MM.1S (cell line): Measurements from ENCODE around the gene PHACTR1.

Experiments
- CTCF ChIP-seq: fragments of 300-600 bp; sonication (generic); IDR thresholded peaks from 2 replicates; pipeline ENCODE4 v1.5.1; 2016; ENCODE audit warnings: antibody characterized with exemption, low read length, mixed read lengths
- EZH2phosphoT487 ChIP-seq: fragments of 300-600 bp; sonication (generic); IDR thresholded peaks from 2 replicates; pipeline ENCODE4 v1.6.1; 2018; ENCODE audit warnings: antibody characterized with exemption, low read length

GRCh38 chr6:12675931-12676330, 40.6 kb upstream of the PHACTR1 start:
- no peak for TF ChIP-seq CTCF
- no peak for TF ChIP-seq EZH2phosphoT487
